ENCODE data around the gene CDKN2AIP. TPM values are rescaled to one million over a fixed set of nuclear protein-coding genes. Genes with fewer than 3 reads are reported as not detected.

CDKN2AIP gene
- total and polyA plus RNA-seq, 7 donors: 12.9 to 35.0 (median 17.7) TPM

GRCh38 chr4:183434666-183435190 lies 9.7 kb upstream of the CDKN2AIP start:
- DNase-seq: no peak
- no peak overlapping the region for H3K27ac ChIP-seq
- no peaks in the 10 kb centered on the region for H3K36me3 ChIP-seq
- 41 to 58% methylated on average over 5 of the region's 5 CpGs for WGBS, 2 donors
- TF ChIP-seq POLR2A (IDR thresholded peaks at IDR 0.05): no peak
- TF ChIP-seq EP300 (IDR thresholded peaks at IDR 0.05): no peak
- no peak for TF ChIP-seq POLR2AphosphoS5 (IDR thresholded peaks at IDR 0.05)
- no peak for TF ChIP-seq CTCF (IDR thresholded peaks at IDR 0.05)
- no peaks in the 10 kb centered on the region for H3K9me3 ChIP-seq
- intact Hi-C loops (cut with DNase I): no loop called here
- H3K4me3 ChIP-seq: no peak overlapping the region
- H3K4me1 ChIP-seq: no peaks in the 10 kb centered on the region
- H3K27me3 ChIP-seq: no peaks in the 10 kb centered on the region

GRCh38 chr4:183435803-183436202 lies 8.6 kb upstream of the CDKN2AIP start:
- Histone ChIP-seq H3K27me3 (no peaks in the 10 kb centered on the region), H3K9me3 (no peaks in the 10 kb centered on the region), H3K36me3 (no peaks in the 10 kb centered on the region), H3K4me3 (no peak overlapping the region), H3K4me1 (no peaks in the 10 kb centered on the region), H3K27ac (no peak overlapping the region)
- 81 to 82% methylated on average over 5 of the region's 5 CpGs for WGBS, 2 donors
- no peak for TF ChIP-seq POLR2AphosphoS5 (IDR thresholded peaks at IDR 0.05)
- TF ChIP-seq POLR2A (IDR thresholded peaks at IDR 0.05): no peak
- no peak for TF ChIP-seq EP300 (IDR thresholded peaks at IDR 0.05)
- TF ChIP-seq CTCF (IDR thresholded peaks at IDR 0.05): no peak
- DNase-seq: no peak
- intact Hi-C loops (cut with DNase I): no loop called here

- intact Hi-C loops (cut with DNase I): no loop called here
- DNase-seq: no peak
- Histone ChIP-seq H3K27ac (no peak overlapping the region), H3K4me1 (no peaks in the 10 kb centered on the region), H3K27me3 (no peaks in the 10 kb centered on the region), H3K9me3 (no peaks in the 10 kb centered on the region), H3K4me3 (no peak overlapping the region), H3K36me3 (no peaks in the 10 kb centered on the region)
- 87 to 91% methylated on average over 6 of the region's 6 CpGs for WGBS, 2 donors
- no peak for TF ChIP-seq CTCF (IDR thresholded peaks at IDR 0.05)
- no peak for TF ChIP-seq POLR2A (IDR thresholded peaks at IDR 0.05)
- TF ChIP-seq POLR2AphosphoS5 (IDR thresholded peaks at IDR 0.05): no peak
- no peak for TF ChIP-seq EP300 (IDR thresholded peaks at IDR 0.05)
Measured at GRCh38 chr4:183436417-183436816, 8.0 kb upstream of the CDKN2AIP start.

- Histone ChIP-seq H3K27me3 (no peaks in the 10 kb centered on the region), H3K9me3 (no peaks in the 10 kb centered on the region), H3K27ac (no peak overlapping the region), H3K36me3 (no peaks in the 10 kb centered on the region), H3K4me3 (no peak overlapping the region), H3K4me1 (no peaks in the 10 kb centered on the region)
- 31 to 82% methylated on average over 1 of the region's 1 CpG for WGBS, 2 donors
- no peak for DNase-seq
- TF ChIP-seq CTCF (IDR thresholded peaks at IDR 0.05) (no peak), POLR2A (IDR thresholded peaks at IDR 0.05) (no peak), POLR2AphosphoS5 (IDR thresholded peaks at IDR 0.05) (no peak), EP300 (IDR thresholded peaks at IDR 0.05) (no peak)
- intact Hi-C loops (cut with DNase I): no loop called here
Measured at GRCh38 chr4:183437452-183437851, 7.0 kb upstream of the CDKN2AIP start.
